Measurements from ENCODE around the gene TLN1. TPM values are rescaled to one million over a fixed set of nuclear protein-coding genes. Genes with fewer than 3 reads are reported as not detected.

Gene TLN1
- total and polyA plus RNA-seq, 2 experiments from 2014 or later, result 21.5 to 120 TPM

- H3K79me2 ChIP-seq (replicated peaks; ENCODE audit: insufficient read depth), result no peaks in the 10 kb centered on the region
- H3K27ac Mint-ChIP-seq, result no peak overlapping the region
Measured at GRCh38 chr9:35781066-35781465, 49.1 kb upstream of the TLN1 start.

More at GRCh38 chr9:35781066-35781465, 49.1 kb upstream of the TLN1 start:
- Mint-ChIP-seq H3K9me3 (no peaks in the 10 kb centered on the region), H3K4me1 (peaks cover 2% of the 10 kb centered on the region; the same call in 2 of the 3 replicates), H3K27me3 (ENCODE audit: insufficient read depth, low read depth, poor library complexity) (no peaks in the 10 kb centered on the region), H3K36me3 (ENCODE audit: low read depth) (peaks cover 12% of the 10 kb centered on the region), H3K4me3 (no peak overlapping the region)
- Histone ChIP-seq H3K27me3 (ENCODE audit: insufficient read depth) (no peaks in the 10 kb centered on the region), H3K9me2 (ENCODE audit: insufficient read depth) (no peaks in the 10 kb centered on the region), H3K4me2 (no peak overlapping the region), H3K4me1 (ENCODE audit: insufficient read depth) (peaks cover 3% of the 10 kb centered on the region), H3K4me3 (no peak overlapping the region), H3K27ac (ENCODE audit: low read depth) (no peak overlapping the region), H2AFZ (no peak overlapping the region), H4K20me1 (replicated peaks; ENCODE audit: insufficient read depth) (0 out of 2 replicates have a peak, but pooled peaks cover 3% of the 10 kb centered on the region), H3K36me3 (ENCODE audit: insufficient read depth) (no peaks in the 10 kb centered on the region), H3F3A (replicated peaks; ENCODE audit: low read depth) (no peaks in the 10 kb centered on the region)
- no peak for DNase-seq (ENCODE audit: low spot score)
- TF ChIP-seq REST (IDR thresholded peaks at IDR 0.05; ENCODE audit: unreplicated experiment) (no peak), ZNF462 (CRISPR knock-in tag; IDR thresholded peaks at IDR 0.05) (no peak), JUNB (IDR thresholded peaks at IDR 0.05; ENCODE audit: unreplicated experiment) (no peak), ZNF331 (CRISPR knock-in tag; IDR thresholded peaks at IDR 0.05; ENCODE audit: low read depth) (no peak), EZH2 (IDR thresholded peaks at IDR 0.05; ENCODE audit: low read depth, unreplicated experiment) (no peak), CREB1 (CRISPR knock-in tag; IDR thresholded peaks at IDR 0.05; ENCODE audit: low read depth) (no peak), NANOG (IDR thresholded peaks at IDR 0.05; ENCODE audit: borderline replicate concordance) (no peak), CTCF (conservative IDR thresholded peaks at IDR 0.05; ENCODE audit: low read depth in 2 of 2) (no peak), STAT1 (IDR thresholded peaks at IDR 0.05; ENCODE audit: unreplicated experiment) (no peak)
- TF ChIP-seq, protein P1, sequence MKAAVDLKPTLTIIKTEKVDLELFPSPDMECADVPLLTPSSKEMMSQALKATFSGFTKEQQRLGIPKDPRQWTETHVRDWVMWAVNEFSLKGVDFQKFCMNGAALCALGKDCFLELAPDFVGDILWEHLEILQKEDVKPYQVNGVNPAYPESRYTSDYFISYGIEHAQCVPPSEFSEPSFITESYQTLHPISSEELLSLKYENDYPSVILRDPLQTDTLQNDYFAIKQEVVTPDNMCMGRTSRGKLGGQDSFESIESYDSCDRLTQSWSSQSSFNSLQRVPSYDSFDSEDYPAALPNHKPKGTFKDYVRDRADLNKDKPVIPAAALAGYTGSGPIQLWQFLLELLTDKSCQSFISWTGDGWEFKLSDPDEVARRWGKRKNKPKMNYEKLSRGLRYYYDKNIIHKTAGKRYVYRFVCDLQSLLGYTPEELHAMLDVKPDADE (IDR thresholded peaks at IDR 0.05), result no peak
- ATAC-seq, result no peak
